ENCODE data around the gene AKAP8L. TPM values are rescaled to one million over a fixed set of nuclear protein-coding genes. Genes with fewer than 3 reads are reported as not detected.

The AKAP8L gene
- total and polyA plus RNA-seq, 10 of the 15 experiments (the other 5 are each of a cell fraction or from before 2014, with no cell fraction given): 0.66 to 64.3 (median 40.0) TPM

GRCh38 chr19:15418579-15419412 lies at the start of gene AKAP8L (continued):
- TF ChIP-seq ELK1 (IDR thresholded peaks at IDR 0.05; ENCODE audit: low read depth, low read length): peak; percentile 34; the same call in 1 of the 2 replicates
- TF ChIP-seq ZNF207 (IDR thresholded peaks at IDR 0.05; ENCODE audit: borderline replicate concordance): no peak; the same call in none of the 2 replicates
- TF ChIP-seq BCLAF1 (IDR thresholded peaks at IDR 0.05): no peak
- no peak for TF ChIP-seq ZSCAN29 (IDR thresholded peaks at IDR 0.05)
- TF ChIP-seq BHLHE40 (IDR thresholded peaks at IDR 0.05; ENCODE audit: borderline replicate concordance in 1 of 2, low read depth in 2 of 2, low read length in 1 of 2): peak; percentile 16 to 57; a peak in 1 of 4 replicates
- no peak for TF ChIP-seq ATF2 (IDR thresholded peaks at IDR 0.05; ENCODE audit: low read length)
- TF ChIP-seq HCFC1 (IDR thresholded peaks at IDR 0.05; ENCODE audit: low read length): peak; percentile 63
- peak; percentile 100 for TF ChIP-seq NFYB (IDR thresholded peaks at IDR 0.05; ENCODE audit: insufficient read depth, low read depth, low read length)
- TF ChIP-seq HDAC2 (IDR thresholded peaks at IDR 0.05): no peak
- TF ChIP-seq STAT3 (IDR thresholded peaks at IDR 0.05; ENCODE audit: low read depth, low read length): no peak
- TF ChIP-seq NKRF (conservative IDR thresholded peaks at IDR 0.05): peak; percentile 87
- TF ChIP-seq CBX3 (IDR thresholded peaks at IDR 0.05; ENCODE audit: borderline replicate concordance, low read depth): no peak
- TF ChIP-seq DPF2 (IDR thresholded peaks at IDR 0.05): peak; percentile 100
- peak; percentile 100 for TF ChIP-seq PBX3 (IDR thresholded peaks at IDR 0.05; ENCODE audit: insufficient replicate concordance, low read depth, low read length)
- TF ChIP-seq FOXK2 (IDR thresholded peaks at IDR 0.05): no peak
- TF ChIP-seq CHD2 (IDR thresholded peaks at IDR 0.05; ENCODE audit: borderline replicate concordance, low read depth, low read length): peak; percentile 98
- TF ChIP-seq MAX (IDR thresholded peaks at IDR 0.05; ENCODE audit: low read depth, low read length): peak; percentile 52; the same call in 1 of the 2 replicates
- no peak for TF ChIP-seq KAT2A (conservative IDR thresholded peaks at IDR 0.05; ENCODE audit: control insufficient read depth, low read depth, low read length)
- TF ChIP-seq MYB (IDR thresholded peaks at IDR 0.05; ENCODE audit: borderline replicate concordance, low read depth, low read length): no peak
- no peak; the same call in none of the 3 replicates for TF ChIP-seq POU2F2 (IDR thresholded peaks at IDR 0.05; ENCODE audit: borderline replicate concordance, low read depth, low read length)
